Stimulated activated CD8-positive, alpha-beta memory T cell treated with anti-CD3 and anti-CD28 coated beads, Interleukin-7, amount 100 ng/mL, for 48 hours (primary cell): ENCODE results near the gene RAB1A.
A peak's percentile ranks its signal among the peaks of the same experiment; 100 is the strongest.
"Not testable (repeated sequence)": the region's sequence is repeated elsewhere in the genome, so short reads cannot be mapped to it uniquely, and the experiment has no call there.

Source experiments
- DNase-seq, 2 donors: peaks; one replicate each; pipeline ENCODE4 v3.0.0-alpha.2; 2020; ENCODE audit warnings: low read depth in 1 of 2; ENCODE audit errors: extremely low read depth in 1 of 2

Gene RAB1A

DNA sequence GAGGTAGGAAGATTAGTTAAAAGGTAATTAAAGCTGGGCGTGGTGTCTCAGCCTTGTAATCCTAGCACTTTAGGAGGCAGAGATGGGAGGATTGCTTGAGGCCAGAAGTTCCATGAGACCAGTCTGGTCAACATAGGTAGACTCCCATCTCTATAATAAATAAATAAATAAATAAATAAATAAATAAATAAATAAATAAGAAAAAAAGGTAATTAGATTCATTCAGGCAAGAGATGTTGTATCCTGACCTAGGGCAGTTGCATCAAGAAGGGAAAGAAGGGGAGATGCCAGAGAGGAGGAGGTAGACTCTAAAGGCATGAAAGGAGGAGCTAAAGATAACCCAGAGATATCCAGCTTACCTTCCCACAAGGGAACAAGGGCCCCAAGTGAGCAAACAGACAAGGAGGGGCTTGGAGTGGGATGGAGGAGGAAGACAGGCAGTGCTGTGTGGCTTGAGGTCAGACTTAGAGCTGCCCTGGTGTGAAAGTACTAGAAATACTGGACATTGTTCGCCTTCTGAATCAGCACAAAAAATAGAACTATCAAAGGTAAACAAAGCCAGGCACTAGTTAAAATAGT, 7.4 kb upstream of the RAB1A start:
- no peak for DNase-seq

DNA sequence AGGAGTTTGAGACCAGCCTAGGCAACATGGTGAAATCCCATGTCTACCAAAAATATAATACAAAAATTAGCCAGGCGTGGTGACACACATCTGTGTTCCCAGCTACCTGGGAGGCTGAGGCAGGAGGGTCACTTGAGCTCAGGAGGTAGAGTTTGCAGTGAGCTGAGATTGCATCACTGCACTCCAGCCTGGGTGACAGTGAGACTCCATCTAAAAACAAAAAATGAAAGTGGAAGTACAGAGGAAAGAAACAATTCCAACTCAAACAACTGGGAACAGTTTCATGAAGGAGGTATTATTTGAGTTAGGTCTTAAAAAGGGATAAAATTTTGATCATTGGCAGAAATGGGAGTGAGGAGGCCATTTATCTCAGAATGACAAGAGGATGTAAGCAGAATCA, 6.3 kb upstream of the RAB1A start:
- no peak for DNase-seq

DNA sequence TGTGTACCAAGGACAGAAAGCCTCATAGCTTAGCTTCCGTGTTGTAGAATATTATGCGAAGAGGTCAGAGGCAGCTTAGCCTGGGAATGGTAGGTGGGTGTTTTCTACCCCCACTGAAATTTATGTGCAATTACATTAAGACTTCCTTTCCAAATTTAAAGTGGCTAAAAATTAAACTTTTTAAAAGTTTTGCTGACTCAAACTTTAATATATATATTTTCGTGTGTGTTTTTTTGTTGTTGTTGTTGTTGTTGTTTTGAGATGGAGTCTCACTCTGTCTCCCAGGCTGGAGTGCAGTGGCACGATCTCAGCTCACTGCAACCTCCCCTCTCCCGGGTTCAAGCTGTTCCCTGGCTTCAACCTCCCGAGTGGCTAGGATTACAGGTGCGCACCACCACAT, 4.3 kb upstream of the RAB1A start:
- no peak for DNase-seq

DNA sequence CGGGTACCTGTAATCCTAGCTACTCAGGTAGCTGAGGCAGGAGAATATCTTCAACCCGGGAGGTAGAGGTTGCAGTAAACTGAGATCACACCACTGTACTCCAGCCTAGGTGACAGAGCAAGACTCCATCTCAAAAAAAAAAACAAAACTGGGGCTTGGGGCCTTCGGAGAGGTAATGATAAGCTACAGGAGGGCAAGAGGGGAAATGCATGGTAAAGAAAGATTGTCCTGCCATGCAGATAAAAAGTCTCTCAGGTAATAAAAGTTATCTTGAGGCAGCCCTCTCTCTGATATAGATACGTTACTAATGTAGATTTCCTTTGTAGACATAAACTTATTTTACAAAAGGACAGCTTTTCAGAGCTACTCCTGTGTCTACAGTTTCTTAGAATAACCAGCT, 3.7 kb upstream of the RAB1A start:
- DNase-seq: no peak

DNA sequence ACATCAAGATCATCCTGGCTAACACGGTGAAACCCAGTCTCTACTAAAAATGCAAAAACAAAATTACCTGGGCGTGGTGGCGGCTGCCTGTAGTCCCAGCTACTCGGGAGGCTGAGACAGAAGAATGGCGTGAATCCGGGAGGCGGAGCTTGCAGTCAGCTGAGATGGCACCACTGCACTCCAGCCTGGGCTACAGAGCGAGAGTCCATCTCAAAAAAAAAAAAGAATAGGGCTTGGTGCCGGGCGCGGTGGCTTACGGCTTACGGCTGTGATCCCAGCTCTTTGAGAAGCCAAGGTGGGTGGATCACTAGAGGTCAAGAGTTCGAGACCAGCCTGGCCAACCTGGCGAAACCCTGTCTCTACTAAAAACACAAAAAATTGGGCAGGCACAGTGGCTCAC, 3.0 kb upstream of the RAB1A start:
- DNase-seq: not testable (repeated sequence)

DNA sequence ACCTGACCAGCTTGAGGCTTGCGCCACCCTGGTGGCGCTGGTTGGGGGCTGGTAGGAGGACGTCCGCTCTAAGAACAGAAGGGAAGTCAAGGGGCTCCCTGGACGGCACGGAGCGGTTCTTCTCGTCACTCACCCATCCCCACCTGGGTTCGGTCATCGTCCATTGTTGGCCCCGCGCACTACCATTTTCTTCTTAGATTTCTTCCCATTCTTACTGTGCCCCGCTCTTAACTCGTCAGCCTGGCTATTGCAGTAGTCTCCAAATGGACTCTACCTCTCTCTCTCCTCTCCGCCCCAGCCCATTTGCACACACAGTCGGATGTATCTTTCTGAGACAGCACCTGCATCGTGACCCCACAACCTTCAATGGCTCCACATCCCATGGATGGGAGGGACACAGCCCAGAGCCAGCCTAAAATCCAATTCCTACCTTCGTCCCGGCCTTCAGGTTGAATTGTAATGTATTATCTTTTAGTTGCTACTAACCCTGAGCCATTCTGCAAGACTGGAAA, 814 bp upstream of the RAB1A start:
- no peak for DNase-seq

DNA sequence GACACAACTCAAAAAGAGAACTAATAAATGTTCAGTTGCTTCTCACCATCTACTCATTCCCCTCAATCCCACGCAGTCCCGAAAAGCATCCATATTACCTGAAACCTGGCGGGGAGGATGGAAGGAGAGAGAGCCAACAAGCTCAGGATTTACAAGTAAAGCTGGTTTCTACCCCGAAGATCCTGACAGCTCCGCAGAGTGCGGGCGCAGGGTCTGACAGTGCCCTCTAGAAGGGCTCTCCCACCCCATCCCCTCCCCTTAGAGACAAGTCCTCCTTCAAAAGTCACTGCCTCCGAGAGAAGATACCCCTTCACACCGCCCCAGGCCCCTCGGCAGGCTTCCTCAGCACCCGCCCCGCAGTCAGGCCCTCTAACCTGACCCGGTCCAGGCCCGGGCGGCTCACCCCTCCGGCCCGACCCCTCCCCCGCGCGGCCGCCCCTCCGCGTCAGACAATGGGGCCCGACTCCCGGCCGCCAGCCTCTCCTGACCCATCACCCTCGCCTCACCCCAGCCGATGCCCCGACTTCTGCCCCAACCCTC, 550 bp downstream of the RAB1A start:
- DNase-seq: peak in 1 of 2 donors; percentile 7

DNA sequence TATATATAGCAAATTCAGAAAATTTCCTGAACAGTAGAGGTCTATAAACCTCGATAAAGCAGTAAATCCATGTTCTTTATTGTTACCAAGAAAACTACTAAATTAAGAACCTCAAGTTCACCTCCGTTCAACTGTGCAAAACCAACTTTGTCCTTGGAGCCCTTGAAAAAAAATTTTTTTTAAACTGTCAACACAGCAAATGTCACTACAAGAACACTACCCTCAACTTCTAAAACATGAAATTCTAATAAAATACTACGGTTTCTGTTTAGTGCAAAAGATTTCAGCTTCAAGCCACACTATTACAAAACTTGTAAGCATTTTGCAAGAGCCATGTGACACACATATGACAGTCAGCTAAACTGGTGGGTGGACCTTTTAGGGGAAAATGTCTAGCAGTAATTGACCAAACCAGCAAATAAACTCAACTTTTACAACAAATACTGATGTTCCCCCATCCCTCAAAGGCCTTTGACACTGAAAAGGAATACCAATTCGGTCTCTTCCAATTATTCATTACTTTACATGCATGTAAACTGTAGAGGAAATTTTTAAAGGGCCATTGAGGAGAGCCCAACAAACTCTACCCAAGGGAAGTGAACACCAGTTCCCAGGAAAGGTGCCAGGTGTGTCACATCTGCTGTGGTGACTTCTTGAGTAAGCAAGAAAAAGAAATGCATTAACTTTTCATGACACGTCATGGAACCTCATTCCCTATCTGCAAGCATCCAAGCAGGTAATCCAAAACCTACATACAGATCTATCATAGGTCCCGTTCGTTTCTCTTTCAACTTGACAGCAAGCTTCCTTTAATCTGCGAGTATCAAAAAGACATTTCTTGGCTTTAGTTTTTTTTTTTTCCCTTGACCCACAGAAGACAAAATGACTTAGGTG, 1.4 kb downstream of the RAB1A start:
- no peak for DNase-seq

DNA sequence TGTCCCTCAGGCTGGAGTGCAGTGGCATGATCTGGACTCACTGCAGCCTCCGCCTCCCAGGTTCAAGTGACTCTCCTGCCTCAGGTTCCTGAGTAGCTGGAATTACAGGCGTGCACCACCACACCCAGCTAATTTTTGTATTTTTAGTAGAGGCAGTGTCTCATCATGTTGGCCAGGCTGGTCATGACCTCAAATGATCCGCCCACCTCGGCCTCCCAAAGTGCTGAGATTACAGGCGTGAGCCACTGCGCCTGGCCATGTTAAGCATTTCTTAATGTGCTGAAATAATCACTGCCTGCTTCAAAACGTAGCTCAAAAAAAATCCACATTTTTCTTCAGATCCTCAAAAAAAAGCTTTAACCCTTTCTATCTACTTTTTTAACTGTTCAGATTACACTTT, 4.4 kb downstream of the RAB1A start:
- not testable (repeated sequence) for DNase-seq

DNA sequence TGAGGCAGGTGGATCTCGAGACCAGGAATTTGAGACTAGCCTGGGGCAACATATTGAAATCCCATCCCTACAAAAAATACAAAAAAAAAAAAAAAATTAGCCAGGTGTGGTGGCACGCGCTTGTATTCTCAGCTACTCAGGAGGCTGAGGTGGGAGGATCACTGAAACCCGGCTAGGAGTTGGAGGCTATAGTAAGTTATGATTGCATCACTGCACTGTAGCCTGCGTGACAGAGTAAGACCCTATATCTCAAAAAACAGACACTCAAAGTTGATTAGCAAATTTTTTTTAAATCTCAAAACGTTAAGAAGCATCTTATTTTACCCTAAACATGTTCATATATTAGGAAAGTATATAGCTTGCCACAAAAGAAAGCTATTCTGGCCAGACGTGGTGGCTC, 7.6 kb downstream of the RAB1A start:
- DNase-seq: no peak

DNA sequence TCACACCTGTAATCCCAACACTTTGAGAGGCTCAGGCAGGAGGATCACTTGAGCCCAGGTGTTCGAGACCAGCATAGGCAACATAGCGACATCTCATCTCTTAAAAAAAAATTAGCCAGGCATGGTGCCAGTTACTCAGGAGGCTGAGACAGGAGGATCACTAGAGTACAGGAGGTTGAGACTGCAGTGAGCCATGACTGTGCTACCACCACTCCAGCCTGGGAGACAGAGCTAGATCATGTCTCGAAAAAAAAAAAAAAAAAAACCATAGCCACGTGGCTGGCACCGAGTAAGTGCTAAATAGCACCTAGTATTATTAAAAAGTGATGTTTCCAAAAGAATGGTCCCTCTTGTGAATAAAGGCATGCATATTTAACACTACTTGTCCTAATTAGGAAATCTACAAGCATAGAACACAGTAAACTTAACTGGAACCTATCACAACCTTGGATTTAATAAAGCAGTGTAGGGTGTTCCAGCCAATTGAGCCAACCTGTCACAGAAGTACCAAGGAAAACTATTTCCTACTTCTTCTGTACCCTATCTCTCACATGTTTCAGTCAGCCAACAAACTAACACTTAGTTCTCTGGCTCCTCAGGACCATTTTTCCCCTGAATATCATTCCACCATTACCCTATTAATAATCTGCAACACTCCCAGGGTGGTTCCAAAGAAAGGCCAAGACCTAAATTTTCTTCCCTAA, 8.8 kb downstream of the RAB1A start:
- DNase-seq: no peak

DNA sequence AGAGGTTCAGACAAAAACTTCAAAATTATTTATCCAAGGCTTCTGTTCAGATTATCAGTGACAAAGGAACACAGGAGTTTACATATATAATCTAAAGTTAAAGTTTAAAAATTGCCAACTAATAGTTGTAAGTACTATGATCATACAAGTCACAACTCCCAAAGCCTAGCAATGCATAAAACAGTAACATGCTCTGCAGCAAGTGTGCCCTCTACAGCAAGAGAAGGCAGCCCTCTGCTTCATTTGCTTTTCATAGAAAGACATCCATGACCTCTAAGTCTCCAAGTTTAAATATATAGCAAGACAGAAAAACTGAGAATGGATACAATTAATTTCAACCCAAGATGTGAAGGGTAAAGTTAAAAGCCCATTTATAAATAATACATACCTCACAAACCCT, 13.3 kb downstream of the RAB1A start:
- DNase-seq: no peak

DNA sequence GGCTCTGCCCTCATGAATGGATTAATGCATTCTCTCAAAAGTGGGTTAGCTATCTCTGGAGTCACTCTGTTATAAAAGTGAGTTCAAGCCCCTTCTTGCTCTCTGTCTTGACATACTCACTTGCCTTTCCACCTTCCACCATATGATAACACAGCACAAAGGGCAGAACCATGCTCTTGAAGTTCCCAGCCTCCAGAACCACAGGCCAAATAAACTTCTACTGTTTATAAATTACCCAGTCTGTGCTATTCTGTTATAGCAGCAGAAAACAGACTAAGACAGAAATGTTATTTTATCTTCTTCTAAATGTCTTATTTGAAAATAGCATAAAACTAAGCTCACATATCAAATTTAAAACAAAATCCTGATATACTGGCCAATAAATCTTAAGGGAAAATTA, 15.0 kb downstream of the RAB1A start:
- DNase-seq: no peak

DNA sequence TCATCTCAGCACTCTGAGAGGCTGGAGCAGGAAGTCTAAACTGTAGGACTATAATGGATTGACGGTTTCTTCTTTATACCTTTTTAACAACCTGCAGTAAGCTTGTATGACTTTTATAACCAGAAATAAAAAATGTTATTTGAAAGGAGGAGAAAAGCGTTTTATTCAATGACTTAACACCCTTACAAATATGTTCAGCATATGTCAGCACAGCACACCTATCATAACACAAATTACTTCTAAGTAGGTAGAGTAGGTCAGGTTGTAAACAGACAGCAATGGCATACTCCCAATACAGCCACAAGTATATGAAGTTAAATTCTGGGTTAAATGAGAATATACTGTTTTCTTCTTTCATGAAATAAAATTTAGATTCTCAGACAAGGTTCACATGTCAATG, 16.1 kb downstream of the RAB1A start:
- DNase-seq: no peak

DNA sequence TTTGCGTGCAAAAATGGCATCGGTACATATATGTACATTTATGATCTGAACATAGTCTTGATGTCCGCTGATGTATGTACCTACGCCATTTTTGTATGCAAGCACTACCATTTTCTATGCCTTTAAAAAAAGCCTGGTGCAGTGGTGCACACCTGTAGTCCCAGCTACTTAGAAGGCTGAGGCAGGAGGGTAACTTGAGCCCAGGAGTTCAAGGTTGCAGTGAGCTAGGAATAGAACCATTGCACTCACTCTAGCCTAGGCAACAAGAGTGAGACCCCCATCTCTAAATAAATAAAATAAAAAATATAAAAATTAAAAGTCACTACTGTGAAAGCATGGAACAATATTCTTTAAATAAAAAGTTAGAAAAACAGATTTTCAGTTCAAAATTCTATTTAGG, 16.7 kb downstream of the RAB1A start:
- no peak for DNase-seq

DNA sequence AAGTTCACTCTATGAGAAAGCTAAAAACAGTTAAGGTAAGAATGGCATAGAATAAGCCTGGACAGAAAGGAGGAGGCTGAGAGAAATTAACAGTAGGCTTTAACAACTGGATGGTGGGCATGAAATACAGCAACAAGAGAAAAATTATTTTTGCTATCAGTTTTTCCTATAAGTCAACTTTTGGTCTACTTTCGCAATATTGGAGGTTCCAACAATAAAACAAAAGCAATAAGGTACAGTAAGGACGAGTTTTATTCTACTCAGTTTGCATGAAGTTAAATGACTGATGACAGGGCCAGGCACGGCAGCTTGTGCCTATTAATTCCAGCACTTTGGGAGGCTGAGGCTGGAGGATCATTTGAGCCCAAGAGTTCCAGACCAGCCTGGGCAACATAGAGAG, 17.3 kb downstream of the RAB1A start:
- DNase-seq: no peak

DNA sequence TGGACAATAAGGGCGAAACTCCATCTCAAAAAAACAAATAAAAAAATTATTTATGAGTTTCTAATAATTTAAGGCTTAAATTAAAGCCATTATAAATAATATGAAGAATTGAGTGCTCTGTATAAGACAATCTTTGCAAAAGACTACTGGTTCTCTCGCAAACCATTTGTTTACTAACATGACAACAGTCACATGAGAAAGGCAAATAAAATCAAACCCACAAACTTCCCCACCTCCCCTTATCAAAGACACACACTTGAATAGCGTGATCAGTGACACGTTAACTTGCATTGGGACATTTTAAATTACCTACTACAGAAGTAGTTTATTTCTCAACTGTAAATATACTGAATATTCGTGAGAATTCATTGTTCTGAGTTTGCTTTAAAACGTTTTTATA, 21.1 kb downstream of the RAB1A start:
- DNase-seq: no peak

DNA sequence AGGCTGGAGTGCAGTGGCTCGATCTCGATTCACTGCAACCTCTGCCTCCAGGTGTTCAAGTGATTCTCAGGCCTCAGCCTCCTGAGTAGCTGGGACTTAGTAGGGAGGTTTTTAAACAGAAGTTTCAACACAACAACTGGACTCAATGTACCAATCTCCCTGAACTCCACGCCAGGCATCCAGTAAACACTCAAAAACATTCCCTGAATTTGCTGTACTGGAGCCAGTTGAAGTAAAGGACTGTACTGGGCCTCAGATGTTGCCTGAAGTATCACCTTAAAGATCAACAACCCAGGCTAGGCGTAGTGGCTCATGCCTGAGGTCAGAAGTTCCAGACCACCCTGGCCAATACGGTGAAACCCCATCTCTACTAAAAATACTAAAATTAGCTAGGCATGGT, 22.4 kb downstream of the RAB1A start:
- DNase-seq: no peak

DNA sequence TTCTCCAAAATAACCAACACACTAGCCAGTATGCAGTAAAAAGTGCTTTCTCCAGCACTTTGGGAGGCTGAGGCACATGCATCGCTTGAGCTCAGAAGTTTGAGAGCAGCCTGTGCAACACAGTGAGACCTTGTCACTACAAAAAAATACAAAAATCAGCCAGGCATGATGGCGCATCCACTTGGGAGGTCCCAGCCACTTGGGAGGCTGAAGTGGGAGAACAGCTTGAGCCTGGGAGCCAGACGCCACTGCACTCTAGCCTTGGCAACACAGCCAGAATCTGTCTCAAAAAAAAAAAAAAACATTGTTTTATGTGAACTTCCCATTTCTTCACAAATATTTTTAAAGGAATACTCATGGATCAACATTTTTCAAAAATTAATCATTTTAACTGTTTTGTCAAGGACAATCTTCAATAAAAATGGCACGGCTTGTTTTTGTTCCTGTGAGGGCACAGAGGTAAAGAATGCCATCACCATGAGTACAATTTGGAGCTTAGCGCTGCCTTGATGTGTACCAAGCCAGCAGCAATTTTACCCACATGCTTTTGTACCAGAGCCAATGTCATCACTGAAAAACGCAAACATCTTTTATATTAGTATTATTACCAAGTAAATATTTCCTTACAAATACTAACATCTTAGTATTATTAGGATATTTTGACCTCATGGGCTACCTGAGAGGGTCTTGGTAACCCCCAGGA, 26.7 kb downstream of the RAB1A start:
- no peak for DNase-seq

DNA sequence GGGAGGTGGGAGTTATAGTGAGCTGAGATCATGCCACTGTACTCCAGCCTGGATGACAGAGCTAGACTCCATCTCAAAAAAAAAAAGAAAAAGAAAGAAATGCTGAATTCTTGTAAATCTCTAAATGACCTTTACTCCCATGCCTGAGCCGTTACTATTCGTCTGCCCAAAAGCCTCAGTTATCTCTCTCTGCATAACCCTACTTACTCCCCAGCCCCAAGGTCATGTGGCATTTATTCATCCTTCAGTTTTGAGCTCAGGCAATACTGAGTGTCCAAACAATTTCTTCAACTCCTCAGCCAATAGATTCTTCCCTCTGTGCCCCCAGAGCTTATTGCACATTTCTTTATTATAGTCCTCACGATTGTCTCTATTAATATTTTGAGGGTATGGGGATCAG, 28.8 kb downstream of the RAB1A start:
- no peak for DNase-seq

DNA sequence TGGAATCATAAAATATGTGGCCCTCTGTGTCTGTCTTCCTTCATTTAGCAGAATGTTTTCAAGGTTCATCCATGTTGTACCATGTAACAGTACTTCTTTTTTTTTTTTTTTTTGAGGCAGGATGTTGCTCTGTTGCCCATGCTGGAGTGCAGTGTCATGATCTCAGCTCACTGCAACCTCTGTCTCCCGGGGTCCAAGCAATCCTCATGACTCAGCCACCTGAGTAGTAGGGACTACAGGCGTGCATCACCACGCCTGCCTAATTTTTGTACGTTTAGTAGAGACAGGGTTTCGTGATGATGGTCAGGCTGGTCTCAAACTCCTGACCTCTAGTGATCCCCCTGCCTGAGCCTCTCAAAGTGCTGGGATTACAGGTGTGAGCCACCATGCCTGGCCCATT, 31.2 kb downstream of the RAB1A start:
- no peak for DNase-seq
